Prostate gland (tissue), 2 donors: ENCODE measurements around the gene TSPAN2.

ENCODE experiments used
- POLR2A ChIP-seq: fragments of 450-650 bp; IDR thresholded peaks from one replicate; pipeline ENCODE4 v1.6.1; 2016; ENCODE audit warnings: antibody characterized with exemption, mild to moderate bottlenecking
- POLR2AphosphoS5 ChIP-seq: sonication (generic); formaldehyde crosslinking; IDR thresholded peaks from one replicate; pipeline ENCODE4 v1.6.1; 2017; ENCODE audit warnings: antibody characterized with exemption
- TF ChIP-seq, protein P1 (sequence below), 4 experiments: fragments of 200-600 bp in 2 of 4; fragments of 450-650 bp in 2 of 4; sonication (generic) in 2 of 4; IDR thresholded peaks; 1 replicate in 3 of 4; 2 replicates in 1 of 4; pipeline ENCODE4 v1.5.1; 2016 to 2019; ENCODE audit warnings: antibody characterized with exemption in 4 of 4, mild to moderate bottlenecking in 2 of 4, moderate library complexity in 2 of 4

DNA sequence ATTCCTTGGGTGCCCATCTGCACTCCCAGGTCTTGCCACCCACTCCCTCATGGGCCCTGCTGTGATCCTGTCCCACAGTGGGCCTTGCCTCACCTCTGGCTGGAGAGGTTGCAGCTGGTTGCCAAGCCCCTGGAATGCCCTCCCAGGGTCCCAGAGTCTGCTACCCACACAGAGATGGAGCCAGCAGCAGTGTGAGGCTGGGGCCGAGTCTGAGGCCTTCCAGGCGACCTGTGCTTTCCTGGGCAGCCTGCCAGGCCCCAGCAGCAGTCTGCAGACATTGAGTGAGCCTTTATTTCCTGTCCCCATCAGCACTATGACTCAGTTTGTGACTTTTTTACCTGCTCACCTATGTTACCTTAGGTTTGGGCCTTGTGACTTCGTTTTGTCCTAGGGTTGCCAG, 25.0 kb upstream of the TSPAN2 start:
- TF ChIP-seq POLR2A (no peak), POLR2AphosphoS5 (no peak)
- TF ChIP-seq, protein P1, sequence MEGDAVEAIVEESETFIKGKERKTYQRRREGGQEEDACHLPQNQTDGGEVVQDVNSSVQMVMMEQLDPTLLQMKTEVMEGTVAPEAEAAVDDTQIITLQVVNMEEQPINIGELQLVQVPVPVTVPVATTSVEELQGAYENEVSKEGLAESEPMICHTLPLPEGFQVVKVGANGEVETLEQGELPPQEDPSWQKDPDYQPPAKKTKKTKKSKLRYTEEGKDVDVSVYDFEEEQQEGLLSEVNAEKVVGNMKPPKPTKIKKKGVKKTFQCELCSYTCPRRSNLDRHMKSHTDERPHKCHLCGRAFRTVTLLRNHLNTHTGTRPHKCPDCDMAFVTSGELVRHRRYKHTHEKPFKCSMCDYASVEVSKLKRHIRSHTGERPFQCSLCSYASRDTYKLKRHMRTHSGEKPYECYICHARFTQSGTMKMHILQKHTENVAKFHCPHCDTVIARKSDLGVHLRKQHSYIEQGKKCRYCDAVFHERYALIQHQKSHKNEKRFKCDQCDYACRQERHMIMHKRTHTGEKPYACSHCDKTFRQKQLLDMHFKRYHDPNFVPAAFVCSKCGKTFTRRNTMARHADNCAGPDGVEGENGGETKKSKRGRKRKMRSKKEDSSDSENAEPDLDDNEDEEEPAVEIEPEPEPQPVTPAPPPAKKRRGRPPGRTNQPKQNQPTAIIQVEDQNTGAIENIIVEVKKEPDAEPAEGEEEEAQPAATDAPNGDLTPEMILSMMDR (IDR thresholded peaks at IDR 0.05): no peak
